HL-60 (cell line): Measurements from ENCODE around the gene PABPC1L.

Experiments
- CTCF ChIP-seq: IDR thresholded peaks from one replicate; pipeline ENCODE4 v1.5.1; 2011; ENCODE audit warnings: low read length, control low read depth, inconsistent platforms; ENCODE audit not compliant: insufficient read depth
- POLR2AphosphoS5 ChIP-seq: IDR thresholded peaks from 2 replicates; pipeline ENCODE4 v1.6.1; 2012; ENCODE audit warnings: low read depth
- REST ChIP-seq: IDR thresholded peaks from 2 replicates; pipeline ENCODE4 v1.6.1; 2012; ENCODE audit warnings: low read depth; ENCODE audit not compliant: insufficient replicate concordance

- TF ChIP-seq POLR2AphosphoS5, result no peak
- no peak for TF ChIP-seq CTCF
- TF ChIP-seq REST, result no peak
Observed at GRCh38 chr20:44965651-44966029, 55.8 kb downstream of the PABPC1L start.
